Head of caudate nucleus (tissue), 42 donors: ENCODE measurements around the gene TBXT.

Experiments used
- DNase-seq, 42 donors: peaks; one replicate each; pipeline versions ENCODE4 v3.0.0 to v3.0.0-alpha.2; 2020 to 2021; ENCODE audit warnings: mixed read lengths in 7 of 42
- intact Hi-C: fragments of 100-400 bp; cut with DNase I; formaldehyde crosslinking; loops from one replicate; pipeline ENCODE4 v1.15.0; 2022

Gene TBXT

GRCh38 chr6:166174031-166174430 is 6.4 kb upstream of the TBXT start:
- no peak for DNase-seq
- intact Hi-C loops: no loop called here

GRCh38 chr6:166173281-166173951 is 5.8 kb upstream of the TBXT start:
- DNase-seq: no peak
- intact Hi-C loops: no loop called here

DNA sequence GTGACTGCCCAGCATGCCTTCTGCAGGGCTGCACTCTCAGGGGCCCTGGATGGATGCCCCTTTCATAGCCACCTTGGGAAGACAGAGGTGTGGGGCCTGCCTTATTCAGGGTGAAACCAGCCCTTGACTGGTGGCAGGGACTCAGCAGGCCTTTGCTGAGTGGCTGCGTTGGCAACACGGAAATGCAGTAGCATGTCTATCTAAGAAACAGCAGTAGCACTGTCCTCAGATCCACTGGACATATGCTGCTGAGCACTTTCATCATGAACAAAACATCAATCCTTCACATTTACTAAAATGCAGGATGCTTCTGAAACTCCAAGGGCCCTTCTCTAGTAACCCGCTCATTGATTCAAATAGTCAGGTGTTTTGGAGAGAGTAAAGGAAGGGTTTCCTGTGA is 4.9 kb upstream of the TBXT start:
- DNase-seq: no peak
- intact Hi-C loops: no loop called here

- no peak for DNase-seq
- intact Hi-C loops: no loop called here
These were observed 2.1 kb upstream of the TBXT start for GRCh38 chr6:166169549-166170421.

GRCh38 chr6:166168616-166169548 is 1.2 kb upstream of the TBXT start:
- intact Hi-C loops: no loop called here
- DNase-seq: no peak

GRCh38 chr6:166167258-166167731 is 356 bp downstream of the TBXT start:
- no peak for DNase-seq
- intact Hi-C loops: no loop called here

DNA sequence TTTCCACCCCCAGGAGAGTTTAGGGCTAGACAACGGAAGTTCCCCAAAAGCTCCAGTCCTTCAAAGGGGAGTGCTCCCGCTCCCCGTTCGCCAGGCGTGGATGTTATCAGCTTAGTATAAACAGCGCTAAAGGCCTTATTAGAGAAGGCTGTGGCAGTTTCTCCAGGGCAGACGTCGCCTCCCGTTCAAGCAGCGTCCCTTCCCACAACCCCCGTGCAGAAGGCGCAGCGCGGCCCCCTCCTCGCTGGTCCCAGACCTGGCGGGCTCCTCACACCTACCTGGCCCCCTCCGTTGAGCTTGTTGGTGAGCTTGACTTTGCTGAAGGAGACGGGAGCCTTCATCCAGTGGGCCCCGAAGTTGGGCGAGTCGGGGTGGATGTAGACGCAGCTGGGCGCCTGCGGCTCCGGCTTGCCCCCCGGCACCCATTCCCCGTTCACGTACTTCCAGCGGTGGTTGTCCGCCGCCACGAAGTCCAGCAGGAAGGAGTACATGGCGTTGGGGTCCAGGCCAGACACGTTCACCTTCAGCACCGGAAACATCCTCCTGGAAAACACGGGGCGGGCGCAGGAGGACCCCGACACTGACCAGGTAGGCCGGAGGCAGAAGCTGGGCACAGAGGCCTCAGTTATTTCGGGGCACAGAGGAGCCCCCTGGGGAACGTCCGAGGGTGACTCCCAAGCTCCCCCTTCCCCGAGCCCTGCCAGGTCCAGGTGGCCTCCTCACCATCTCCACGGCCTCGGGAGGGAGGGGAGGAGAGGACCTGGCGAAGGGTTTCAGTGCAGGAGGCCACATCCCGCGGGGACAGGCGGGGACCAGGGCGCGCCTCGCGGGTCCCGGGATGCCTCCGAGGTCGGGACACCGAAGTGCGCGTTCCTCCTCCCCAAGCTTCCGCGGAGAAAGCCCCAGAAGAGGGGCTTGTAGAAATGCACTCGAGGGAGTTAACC is 1.1 kb downstream of the TBXT start:
- intact Hi-C loops: no loop called here
- no peak for DNase-seq

DNA sequence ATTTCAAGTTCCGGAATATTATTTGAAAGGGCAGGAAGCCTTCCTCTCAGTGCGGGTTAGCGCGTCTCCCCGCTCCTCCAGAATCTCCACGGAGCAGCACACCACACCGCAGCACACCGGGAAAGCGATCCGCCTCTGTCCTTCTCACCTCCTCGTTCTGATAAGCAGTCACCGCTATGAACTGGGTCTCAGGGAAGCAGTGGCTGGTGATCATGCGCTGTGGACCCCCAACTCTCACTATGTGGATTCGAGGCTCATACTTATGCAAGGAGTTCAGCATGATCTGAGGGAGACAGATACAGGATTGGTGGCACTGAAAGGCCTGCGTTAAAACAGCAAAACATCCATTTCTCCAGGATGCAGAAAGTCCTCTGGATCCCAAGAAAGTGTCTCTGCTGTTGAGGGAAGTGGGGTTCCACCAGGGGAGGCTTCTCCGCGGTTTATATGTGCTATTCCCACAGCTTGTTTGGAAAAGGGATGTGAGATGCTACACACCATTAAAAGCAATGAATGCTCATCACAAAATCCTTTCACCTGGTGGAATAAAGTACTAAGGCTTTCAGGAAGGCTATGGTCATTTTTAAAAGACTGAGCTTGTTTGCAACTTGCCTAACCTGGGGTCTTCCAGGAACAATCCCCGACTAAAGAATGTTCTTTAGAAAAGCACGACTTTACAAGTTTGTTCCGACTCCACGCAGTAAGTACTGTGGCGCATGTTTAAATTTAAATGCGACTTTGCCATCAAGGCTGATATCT is 1.9 kb downstream of the TBXT start:
- DNase-seq: no peak
- intact Hi-C loops: no loop called here

DNA sequence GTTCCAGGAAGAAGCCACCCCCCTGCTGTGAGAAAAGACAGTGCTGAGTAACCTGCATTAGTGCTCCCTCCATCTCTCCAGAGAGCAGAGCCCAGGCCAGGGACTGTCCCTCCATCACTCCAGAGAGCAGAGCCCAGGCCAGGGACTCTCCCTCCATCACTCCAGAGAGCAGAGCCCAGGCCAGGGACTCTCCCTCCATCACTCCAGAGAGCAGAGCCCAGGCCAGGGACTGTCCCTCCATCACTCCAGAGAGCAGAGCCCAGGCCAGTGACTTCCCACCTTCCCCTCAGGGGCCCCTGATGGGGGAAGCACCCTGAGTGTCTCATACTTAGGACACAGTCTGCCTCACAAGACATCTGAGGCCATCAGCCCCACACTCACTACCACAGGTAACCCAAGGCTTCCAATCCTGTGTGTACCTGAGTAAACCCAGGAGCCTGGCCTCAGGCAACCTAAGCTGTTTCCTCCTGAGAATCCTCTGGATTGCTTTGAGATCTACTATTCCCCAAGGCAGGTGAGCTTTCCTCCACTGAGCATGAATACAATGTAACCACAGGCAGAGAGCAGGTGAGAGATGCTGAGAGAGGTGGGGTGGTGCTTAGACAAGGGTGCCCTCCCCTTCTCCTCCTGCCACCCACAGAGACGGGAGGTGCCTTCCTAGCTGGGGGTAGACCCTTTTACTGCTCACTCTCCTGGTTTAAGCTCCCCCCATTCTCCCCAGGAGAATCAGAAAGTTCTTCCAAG is 4.9 kb downstream of the TBXT start:
- no peak for DNase-seq
- intact Hi-C loops: no loop called here

GRCh38 chr6:166157930-166158617 is 9.6 kb downstream of the TBXT start:
- no peak for DNase-seq
- intact Hi-C loops: no loop called here

DNA sequence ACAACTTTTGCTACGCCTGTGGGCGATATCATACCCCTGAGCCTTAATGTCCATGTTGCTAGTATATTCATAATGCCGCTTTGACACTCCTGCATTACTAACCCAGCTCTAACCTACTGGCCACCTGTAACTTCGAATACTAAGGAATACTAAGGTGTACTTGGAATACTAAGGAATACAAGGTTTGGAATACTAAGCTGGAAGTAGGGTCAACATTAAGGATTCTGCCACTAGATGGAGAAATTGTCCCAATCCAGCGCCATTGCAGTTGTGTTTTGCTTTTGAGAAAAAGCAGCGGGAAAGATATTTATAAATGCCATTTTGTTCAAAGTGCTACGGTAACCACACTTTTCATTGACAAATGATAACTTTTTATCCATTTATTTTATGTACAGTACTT is 10.7 kb downstream of the TBXT start:
- peak in 10 of 42 donors; percentile 5 to 54 (median 28) for DNase-seq
- intact Hi-C loops: no loop called here

DNA sequence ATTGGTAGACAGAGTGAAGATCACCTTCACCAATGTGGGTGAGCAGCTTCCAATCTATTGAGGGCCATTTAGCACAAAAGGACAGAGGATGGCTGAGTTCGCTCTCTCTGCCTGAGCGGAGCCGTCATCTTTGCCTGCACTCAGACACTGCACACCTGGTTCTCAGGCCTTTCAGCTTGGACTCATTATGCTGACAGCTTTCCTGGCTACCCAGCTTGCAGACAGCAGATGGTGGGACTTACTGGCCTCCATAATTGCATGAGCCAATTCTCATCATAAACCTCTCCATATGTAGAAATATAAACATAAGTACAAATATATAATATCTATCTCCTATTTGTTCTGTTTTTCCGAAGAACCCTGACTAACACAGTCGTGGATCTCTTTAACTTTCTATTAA is 13.7 kb downstream of the TBXT start:
- intact Hi-C loops: no loop called here
- DNase-seq: no peak

GRCh38 chr6:166152660-166153059 is 15.0 kb downstream of the TBXT start:
- intact Hi-C loops: no loop called here
- DNase-seq: no peak

DNA sequence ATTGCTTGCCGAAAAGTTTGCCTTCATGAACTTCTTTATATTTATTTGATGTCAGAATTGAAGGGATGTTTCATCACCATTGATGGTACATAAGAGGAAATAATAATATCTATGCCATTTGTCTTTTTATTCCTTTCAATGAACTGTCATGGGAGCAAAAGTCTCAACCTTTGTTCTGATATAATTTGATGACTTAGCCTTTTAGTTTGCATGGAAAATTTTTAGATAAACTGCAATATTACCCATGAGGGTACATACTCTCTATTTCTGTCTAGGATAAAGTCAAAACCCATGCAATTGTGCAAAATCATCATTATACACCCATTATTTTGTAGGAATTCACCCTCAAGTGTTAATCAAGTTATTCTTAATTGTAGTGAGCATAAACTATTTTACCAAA is 15.9 kb downstream of the TBXT start:
- intact Hi-C loops: no loop called here
- no peak for DNase-seq

DNA sequence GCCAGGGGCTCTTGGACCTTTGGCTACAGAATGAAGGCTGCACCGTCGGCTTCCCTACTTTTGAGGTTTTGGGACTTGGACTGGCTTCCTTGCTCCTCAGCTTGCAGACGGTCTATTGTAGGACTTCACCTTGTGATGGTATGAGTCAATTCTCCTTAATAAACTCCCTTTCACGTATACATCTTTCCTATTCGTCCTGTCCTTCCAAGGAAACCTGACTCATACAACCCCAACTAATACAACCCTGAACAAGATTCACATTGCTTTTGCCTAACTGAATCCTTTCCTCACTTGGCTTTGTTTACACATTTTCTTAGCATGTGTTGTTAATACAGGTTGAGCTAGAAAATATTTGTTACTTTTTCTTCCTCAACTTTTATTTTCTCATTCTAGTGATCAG is 21.9 kb downstream of the TBXT start:
- intact Hi-C loops: no loop called here
- no peak for DNase-seq

GRCh38 chr6:166143011-166143410 is 24.6 kb downstream of the TBXT start:
- intact Hi-C loops: no loop called here
- no peak for DNase-seq
